ENCODE data around the gene SEMA5A. TPM values are rescaled to one million over a fixed set of nuclear protein-coding genes. Genes with fewer than 3 reads are reported as not detected.

SEMA5A gene
- total RNA-seq, 1 donor from 2014 or later, result 31.9 TPM

GRCh38 chr5:9090381-9091026 is 455.4 kb downstream of the SEMA5A start:
- Mint-ChIP-seq H3K36me3 (ENCODE audit: low read depth) (peaks cover 20% of the 10 kb centered on the region), H3K27me3 (ENCODE audit: low read depth) (no peaks in the 10 kb centered on the region), H3K4me3 (no peak overlapping the region), H3K4me1 (peaks cover 4% of the 10 kb centered on the region), H3K9me3 (peaks cover 8% of the 10 kb centered on the region), H3K27ac (ENCODE audit: unreplicated experiment) (no peak overlapping the region)
- no peak for DNase-seq (ENCODE audit: low read depth, low spot score)
- TF ChIP-seq CTCF (conservative IDR thresholded peaks at IDR 0.05), result no peak

GRCh38 chr5:9089893-9090292 is 456.0 kb downstream of the SEMA5A start:
- Mint-ChIP-seq H3K4me3 (no peak overlapping the region), H3K27ac (ENCODE audit: unreplicated experiment) (no peak overlapping the region), H3K4me1 (peaks cover 4% of the 10 kb centered on the region), H3K9me3 (peaks cover 10% of the 10 kb centered on the region), H3K27me3 (ENCODE audit: low read depth) (no peaks in the 10 kb centered on the region), H3K36me3 (ENCODE audit: low read depth) (peaks cover 22% of the 10 kb centered on the region)
- DNase-seq (ENCODE audit: low read depth, low spot score), result no peak
- no peak for TF ChIP-seq CTCF (conservative IDR thresholded peaks at IDR 0.05)

DNA sequence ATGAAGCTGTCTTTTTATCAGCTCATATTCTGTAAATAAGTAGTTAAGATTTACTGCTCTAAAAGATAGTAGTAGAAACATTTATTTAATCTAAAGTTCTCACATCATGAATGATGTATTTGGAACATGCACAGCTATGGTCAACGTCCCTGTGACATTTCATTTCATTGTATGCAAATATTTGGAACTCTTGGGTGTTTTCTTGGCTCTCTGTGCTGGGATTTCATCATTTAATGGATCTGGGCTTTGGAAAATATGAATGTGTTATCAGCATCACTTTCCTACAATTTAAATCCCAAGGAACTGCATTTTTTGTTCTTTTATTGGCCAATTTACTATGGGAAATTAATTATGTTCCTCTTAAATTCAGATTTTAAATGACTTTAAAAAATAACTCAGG is 462.9 kb downstream of the SEMA5A start:
- DNase-seq (ENCODE audit: low read depth, low spot score), result no peak
- no peaks in the 10 kb centered on the region for H3K27me3 Mint-ChIP-seq (ENCODE audit: low read depth)
- TF ChIP-seq CTCF (conservative IDR thresholded peaks at IDR 0.05), result no peak
- H3K4me1 Mint-ChIP-seq, result no peaks in the 10 kb centered on the region
- H3K27ac Mint-ChIP-seq (ENCODE audit: unreplicated experiment), result no peak overlapping the region
- no peak overlapping the region for H3K4me3 Mint-ChIP-seq
- peaks cover 43% of the 10 kb centered on the region for H3K36me3 Mint-ChIP-seq (ENCODE audit: low read depth)
- H3K9me3 Mint-ChIP-seq, result peaks cover 25% of the 10 kb centered on the region

GRCh38 chr5:9072701-9073100 is 473.2 kb downstream of the SEMA5A start:
- Mint-ChIP-seq H3K4me3 (no peak overlapping the region), H3K36me3 (ENCODE audit: low read depth) (peaks cover 4% of the 10 kb centered on the region), H3K4me1 (no peaks in the 10 kb centered on the region), H3K27me3 (ENCODE audit: low read depth) (no peaks in the 10 kb centered on the region), H3K9me3 (no peaks in the 10 kb centered on the region), H3K27ac (ENCODE audit: unreplicated experiment) (no peak overlapping the region)
- no peak for DNase-seq (ENCODE audit: low read depth, low spot score)
- no peak for TF ChIP-seq CTCF (conservative IDR thresholded peaks at IDR 0.05)

GRCh38 chr5:9071524-9071923 is 474.4 kb downstream of the SEMA5A start:
- Mint-ChIP-seq H3K36me3 (ENCODE audit: low read depth) (peaks cover 9% of the 10 kb centered on the region), H3K27ac (ENCODE audit: unreplicated experiment) (no peak overlapping the region), H3K4me1 (no peaks in the 10 kb centered on the region), H3K4me3 (no peak overlapping the region), H3K9me3 (no peaks in the 10 kb centered on the region), H3K27me3 (ENCODE audit: low read depth) (no peaks in the 10 kb centered on the region)
- no peak for DNase-seq (ENCODE audit: low read depth, low spot score)
- no peak for TF ChIP-seq CTCF (conservative IDR thresholded peaks at IDR 0.05)

Data from neural crest cell (in vitro differentiated cells).